Keratinocyte (primary cell): ENCODE measurements around the gene ABCA12. TPM values are rescaled to one million over a fixed set of nuclear protein-coding genes. Genes with fewer than 3 reads are reported as not detected.

ENCODE experiments used
- DNase-seq: peaks from one replicate; pipeline ENCODE4 v3.0.0-alpha.2; 2011; ENCODE audit warnings: low read depth, missing footprints, low spot score
- FAIRE-seq: peaks from 2 replicates; lab custom pipeline; 2011; peaks lifted over from hg19 to GRCh38; lab: Jason Lieb, UNC
- H2AFZ ChIP-seq: 2 replicates; pipeline ENCODE4 v1.6.0; 2012; ENCODE audit warnings: low read length, control low read depth, inconsistent platforms; ENCODE audit not compliant: control insufficient read depth
- H3K27ac ChIP-seq: 2 replicates; pipeline ENCODE4 v1.5.1; 2011; ENCODE audit warnings: low read length; ENCODE audit not compliant: control insufficient read depth, insufficient read depth
- H3K27me3 ChIP-seq: 3 replicates; pipeline ENCODE4 v1.6.0; 2011; ENCODE audit warnings: low read length; ENCODE audit not compliant: control insufficient read depth, insufficient read depth; ENCODE audit errors: extremely low read depth
- H3K36me3 ChIP-seq, 2 experiments: 2 replicates in 1 of 2; 3 replicates in 1 of 2; pipeline ENCODE4 v1.5.1; 2011; ENCODE audit warnings: low read length in 2 of 2, mild to moderate bottlenecking in 1 of 2; ENCODE audit not compliant: control insufficient read depth in 2 of 2, insufficient read depth in 2 of 2; ENCODE audit errors: extremely low read depth in 1 of 2
- H3K4me1 ChIP-seq: 3 replicates; pipeline ENCODE4 v1.5.1; 2011; ENCODE audit warnings: low read length; ENCODE audit not compliant: control insufficient read depth, insufficient read depth; ENCODE audit errors: extremely low read depth
- H3K4me2 ChIP-seq: 3 replicates; pipeline ENCODE4 v1.6.0; 2011; ENCODE audit warnings: low read depth, low read length; ENCODE audit not compliant: control insufficient read depth, insufficient read depth; ENCODE audit errors: extremely low read depth
- H3K4me3 ChIP-seq, 3 experiments: fragments of 200-600 bp in 1 of 3; sonication (generic) in 1 of 3; 2 replicates in 2 of 3; 3 replicates in 1 of 3; pipeline ENCODE4 v1.5.1; 2011 to 2016; ENCODE audit warnings: low read length in 3 of 3, mild to moderate bottlenecking in 3 of 3, control low read depth in 2 of 3, inconsistent platforms in 1 of 3, low read depth in 1 of 3, mixed read lengths in 1 of 3, mixed run types in 1 of 3, moderate library complexity in 1 of 3; ENCODE audit not compliant: control insufficient read depth in 2 of 3, insufficient read depth in 2 of 3; ENCODE audit errors: extremely low read depth in 1 of 3
- H3K79me2 ChIP-seq: 2 replicates; pipeline ENCODE4 v1.6.0; 2012; ENCODE audit warnings: low read length; ENCODE audit not compliant: control insufficient read depth, insufficient read depth
- H3K9ac ChIP-seq: 3 replicates; pipeline ENCODE4 v1.6.0; 2011; ENCODE audit warnings: low read length; ENCODE audit not compliant: control insufficient read depth, insufficient read depth; ENCODE audit errors: extremely low read depth
- H3K9me1 ChIP-seq: 3 replicates; pipeline ENCODE4 v1.6.0; 2011; ENCODE audit warnings: low read length; ENCODE audit not compliant: control insufficient read depth, insufficient read depth; ENCODE audit errors: extremely low read depth
- H3K9me3 ChIP-seq: 2 replicates; pipeline ENCODE4 v1.5.1; 2012; ENCODE audit warnings: low read depth, low read length; ENCODE audit not compliant: control insufficient read depth
- H4K20me1 ChIP-seq: 3 replicates; pipeline ENCODE4 v1.6.0; 2011; ENCODE audit warnings: low read length; ENCODE audit not compliant: control insufficient read depth, insufficient read depth; ENCODE audit errors: extremely low read depth
- CTCF ChIP-seq, 3 experiments: IDR thresholded peaks in 1 of 3; conservative IDR thresholded peaks in 1 of 3; optimal IDR thresholded peaks in 1 of 3; 2 replicates in 2 of 3; 3 replicates in 1 of 3; pipeline versions ENCODE3 to v1.5.1; 2011; ENCODE audit warnings: low read length in 3 of 3, mild to moderate bottlenecking in 3 of 3, moderate library complexity in 2 of 3, control low read depth in 1 of 3, inconsistent platforms in 1 of 3; ENCODE audit not compliant: insufficient read depth in 2 of 3; ENCODE audit errors: extremely low read depth in 1 of 3
- EZH2 ChIP-seq: IDR thresholded peaks from one replicate; pipeline ENCODE4 v1.6.1; 2012; ENCODE audit warnings: inconsistent platforms, mild to moderate bottlenecking, low read length, moderate library complexity
- dilution Hi-C: fragments of 300-500 bp; cut with MboI; formaldehyde crosslinking; loops from one replicate; pipeline ENCODE4 v1.7.0; 2020; ENCODE audit warnings: low sequenced_read_pairs; ENCODE audit not compliant: extremely low pct_ligation_motif_present
- polyA plus RNA-seq, 5 experiments: library from polyadenylated mRNA; depleted of rRNA in 3 of 5; stranded (reverse) in 3 of 5; stranded (forward) in 1 of 5; unstranded in 1 of 5; fragments of >200 nt; gene quantifications; 1 replicate in 1 of 5; 2 replicates in 3 of 5; 3 replicates in 1 of 5; pipeline versions ENCODE4 v1.2.1 to v1.2.3, GENCODE V29; 2011 to 2012; ENCODE audit warnings: missing spikeins in 2 of 5, low read depth in 1 of 5, low replicate concordance in 1 of 5

ABCA12 gene
- polyA plus RNA-seq, 1 donor (not counting 4 experiments of a cell fraction or from before 2014, with no cell fraction given), result 10.9 TPM

- no peak for FAIRE-seq
- no peaks in the 10 kb centered on the region for H3K4me1 ChIP-seq
These were observed 143.0 kb downstream of the ABCA12 start for GRCh38 chr2:214995409-214995808.

GRCh38 chr2:214992911-214993310 is 145.5 kb downstream of the ABCA12 start:
- Histone ChIP-seq H3K4me3 (no peak overlapping the region), H4K20me1 (no peaks in the 10 kb centered on the region), H3K36me3 (no peaks in the 10 kb centered on the region), H3K4me1 (peaks cover 3% of the 10 kb centered on the region), H3K27ac (no peak overlapping the region), H3K9me3 (no peaks in the 10 kb centered on the region), H3K9ac (no peak overlapping the region), H3K79me2 (no peaks in the 10 kb centered on the region), H2AFZ (no peak overlapping the region), H3K9me1 (no peaks in the 10 kb centered on the region), H3K27me3 (no peaks in the 10 kb centered on the region), H3K4me2 (no peak overlapping the region)
- DNase-seq, result no peak
- FAIRE-seq, result no peak
- no peak for TF ChIP-seq EZH2
- no peak for TF ChIP-seq CTCF (optimal IDR thresholded peaks at IDR 0.05 in 1 of 3, IDR thresholded peaks at IDR 0.05 in 1 of 3, conservative IDR thresholded peaks at IDR 0.05 in 1 of 3; ENCODE audit: extremely low read depth in 1 of 3, insufficient read depth in 2 of 3, low read length in 3 of 3)
- dilution Hi-C loops, result no loop called here

More at GRCh38 chr2:214995409-214995808, 143.0 kb downstream of the ABCA12 start:
- no peak for DNase-seq
- Histone ChIP-seq H3K9ac (no peak overlapping the region), H3K4me2 (no peak overlapping the region), H3K9me1 (no peaks in the 10 kb centered on the region), H3K27me3 (no peaks in the 10 kb centered on the region), H3K9me3 (no peaks in the 10 kb centered on the region), H3K36me3 (peaks cover 0 to 1% of the 10 kb centered on the region in 2 experiments), H3K27ac (no peak overlapping the region), H3K4me3 (no peak overlapping the region), H2AFZ (no peak overlapping the region), H4K20me1 (no peaks in the 10 kb centered on the region), H3K79me2 (no peaks in the 10 kb centered on the region)
- no peak for TF ChIP-seq CTCF (optimal IDR thresholded peaks at IDR 0.05 in 1 of 3, IDR thresholded peaks at IDR 0.05 in 1 of 3, conservative IDR thresholded peaks at IDR 0.05 in 1 of 3; ENCODE audit: extremely low read depth in 1 of 3, insufficient read depth in 2 of 3, low read length in 3 of 3)
- no peak for TF ChIP-seq EZH2
- dilution Hi-C loops, result no loop called here
